HG03066 (cell line): Measurements from ENCODE around the gene WDR91.
A peak's percentile ranks its signal among the peaks of the same experiment; 100 is the strongest.
"Not testable (repeated sequence)": the region's sequence is repeated elsewhere in the genome, so short reads cannot be mapped to it uniquely, and the experiment has no call there.

ENCODE experiments used
- ATAC-seq: cut with Tn5 transposase; IDR thresholded peaks from one replicate; pipeline ENCODE4 v1.9.1; 2021; ENCODE audit warnings: low read depth; ENCODE audit not compliant: unreplicated experiment

Gene WDR91

GRCh38 chr7:135234727-135235126 lies 23.4 kb upstream of the WDR91 start:
- no peak for ATAC-seq

- ATAC-seq = not testable (repeated sequence)
These were observed 22.8 kb upstream of the WDR91 start for GRCh38 chr7:135234095-135234494.

- no peak for ATAC-seq
These were observed 22.2 kb upstream of the WDR91 start, which contains the start of gene STRA8 for GRCh38 chr7:135233570-135233969. TSS of gene STRA8 (plus strand) at chr7:135233838. CDS start at chr7:135240525, 6,687 bp downstream.

- ATAC-seq = no peak
These were observed 21.4 kb upstream of the WDR91 start for GRCh38 chr7:135232720-135233119.

- ATAC-seq = no peak
These were observed 20.8 kb upstream of the WDR91 start for GRCh38 chr7:135232087-135232486.

GRCh38 chr7:135231686-135232085 lies 20.4 kb upstream of the WDR91 start:
- ATAC-seq = no peak

GRCh38 chr7:135224027-135224426 lies 12.7 kb upstream of the WDR91 start:
- no peak for ATAC-seq

GRCh38 chr7:135217645-135218509 lies 6.6 kb upstream of the WDR91 start:
- no peak for ATAC-seq

- ATAC-seq = no peak
These were observed 4.4 kb upstream of the WDR91 start for GRCh38 chr7:135215698-135216097.

- no peak for ATAC-seq
These were observed 3.9 kb upstream of the WDR91 start for GRCh38 chr7:135215180-135215579.

- no peak for ATAC-seq
These were observed 2.5 kb upstream of the WDR91 start for GRCh38 chr7:135213831-135214230.

GRCh38 chr7:135211946-135212685 lies 790 bp upstream of the WDR91 start:
- not testable (repeated sequence) for ATAC-seq

- ATAC-seq = peak; percentile 1
These were observed 493 bp downstream of the WDR91 start for GRCh38 chr7:135210888-135211178.

- ATAC-seq = no peak
These were observed 2.0 kb downstream of the WDR91 start for GRCh38 chr7:135209225-135209834.

GRCh38 chr7:135208102-135208793 lies 3.1 kb downstream of the WDR91 start:
- no peak for ATAC-seq

GRCh38 chr7:135207406-135208101 lies 3.8 kb downstream of the WDR91 start:
- no peak for ATAC-seq

GRCh38 chr7:135206941-135207391 lies 4.4 kb downstream of the WDR91 start:
- peak; percentile 29 for ATAC-seq

- no peak for ATAC-seq
These were observed 5.5 kb downstream of the WDR91 start for GRCh38 chr7:135205850-135206249.

- ATAC-seq = no peak
These were observed 6.5 kb downstream of the WDR91 start for GRCh38 chr7:135204876-135205275.

- no peak for ATAC-seq
These were observed 7.0 kb downstream of the WDR91 start for GRCh38 chr7:135204341-135204749.
